Posterior vena cava (tissue), 2 donors: Measurements from ENCODE around the gene DOCK3. TPM values are rescaled to one million over a fixed set of nuclear protein-coding genes. Genes with fewer than 3 reads are reported as not detected.

Source experiments
- DNase-seq: peaks from one replicate; pipeline ENCODE4 v3.0.0-alpha.2; 2020; ENCODE audit warnings: low spot score
- intact Hi-C, 2 donors: fragments of 100-400 bp; cut with DNase I; formaldehyde crosslinking; loops; one replicate each; pipeline versions ENCODE4 v1.14.1 to v1.14.2; 2022 to 2023
- microRNA-seq, 2 donors: library from miRNA; unstranded; fragments of <30 nt; microRNA quantifications; one replicate each; pipeline ENCODE4 v1.2.0, GENCODE V29; 2020 to 2021; ENCODE audit warnings: borderline microRNAs expressed in 2 of 2
- total RNA-seq, 2 donors: library from RNA; stranded (reverse); fragmentation: NEBNext Ultra II Directional; extraction: Animal tissue kit (Norgen Biotek cat#: 25700); gene quantifications; one replicate each; pipeline ENCODE4 v1.2.1, GENCODE V29; 2021
- donor health status: DM: yes; HTN: yes; CAD: no.
- donor health status: DM: yes; HTN: yes; CAD: no.

DOCK3 gene
- total RNA-seq, 2 donors from 2014 or later, result 0.60 to 2.4 TPM

- intact Hi-C loops, result no loop called here
- no peak for DNase-seq
Observed at GRCh38 chr3:51395493-51396213, 720.9 kb downstream of the DOCK3 start.

DNA sequence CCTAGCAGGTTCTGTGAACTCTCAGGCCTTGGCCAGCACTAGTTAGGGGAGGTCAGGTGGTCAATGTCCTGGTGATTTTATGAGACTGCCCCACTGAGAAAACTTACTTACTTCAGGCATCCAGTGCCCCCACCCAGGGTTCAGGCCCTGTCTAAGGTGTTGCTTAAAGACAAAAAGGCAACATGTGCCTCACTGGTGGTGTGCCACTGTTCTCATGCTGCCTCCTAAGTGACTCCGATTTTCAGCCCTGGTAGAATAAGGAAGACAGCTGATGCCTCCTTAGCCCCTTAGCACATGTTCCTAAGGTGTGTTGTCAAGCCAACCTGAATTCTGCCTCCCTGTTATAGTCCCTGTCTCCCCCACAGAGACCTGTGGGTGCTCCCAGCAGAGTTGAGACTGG lies 721.7 kb downstream of the DOCK3 start:
- DNase-seq, result no peak
- intact Hi-C loops, result no loop called here

DNA sequence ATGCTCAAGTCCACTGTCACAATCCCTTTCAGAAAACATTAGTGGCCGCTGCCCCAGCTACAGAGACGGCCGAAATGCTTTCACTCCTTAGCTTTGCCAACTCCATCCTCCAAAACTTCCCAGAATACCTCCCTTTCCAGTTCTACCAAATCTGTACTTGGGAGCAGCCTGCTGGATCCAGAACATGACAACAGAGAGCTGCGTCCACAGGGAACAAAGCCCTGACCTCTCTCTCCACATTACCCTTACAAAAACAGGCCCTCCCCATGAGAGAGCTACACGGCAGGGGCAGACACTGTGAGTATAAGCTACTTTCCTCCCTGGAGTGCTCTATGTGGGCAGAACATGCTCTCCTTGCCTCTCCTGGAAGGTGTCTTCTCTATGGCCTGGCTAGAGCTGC lies 722.7 kb downstream of the DOCK3 start:
- intact Hi-C loops, result no loop called here
- DNase-seq, result no peak

DNA sequence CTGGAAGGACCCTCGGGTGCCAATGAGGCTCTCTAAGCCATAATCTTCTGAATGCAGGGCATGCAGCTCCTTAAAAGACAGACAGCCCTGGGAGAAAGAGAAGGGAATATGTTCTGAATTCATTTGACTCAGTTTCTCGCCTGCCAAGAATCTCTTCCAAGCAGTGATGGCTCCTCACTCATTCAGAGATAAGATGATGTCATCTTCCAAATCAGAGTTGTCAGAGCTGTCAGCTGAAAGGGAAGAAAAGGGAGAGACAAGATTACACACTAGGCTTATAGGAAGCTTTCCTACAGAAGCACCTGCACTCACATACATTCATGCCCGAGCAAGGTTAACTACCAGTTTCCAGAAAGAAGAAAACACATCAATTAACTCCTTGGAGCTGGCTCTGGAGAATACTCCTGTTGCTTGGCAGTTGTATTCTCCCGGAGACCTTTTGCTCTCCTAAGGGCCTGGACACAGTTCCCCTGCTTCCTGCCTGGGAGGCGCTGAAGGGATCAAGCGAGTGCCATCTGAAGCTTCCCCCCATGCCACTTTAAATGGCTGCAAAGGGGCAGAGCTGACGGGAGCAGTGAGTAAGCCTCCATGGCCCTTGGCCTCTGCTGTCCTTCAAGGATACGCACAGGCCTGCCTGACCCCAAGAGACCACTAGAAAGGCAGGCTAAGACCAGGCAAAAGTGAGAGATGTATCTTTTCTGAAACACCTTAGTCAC lies 724.0 kb downstream of the DOCK3 start:
- intact Hi-C loops, result no loop called here
- no peak for DNase-seq

DNA sequence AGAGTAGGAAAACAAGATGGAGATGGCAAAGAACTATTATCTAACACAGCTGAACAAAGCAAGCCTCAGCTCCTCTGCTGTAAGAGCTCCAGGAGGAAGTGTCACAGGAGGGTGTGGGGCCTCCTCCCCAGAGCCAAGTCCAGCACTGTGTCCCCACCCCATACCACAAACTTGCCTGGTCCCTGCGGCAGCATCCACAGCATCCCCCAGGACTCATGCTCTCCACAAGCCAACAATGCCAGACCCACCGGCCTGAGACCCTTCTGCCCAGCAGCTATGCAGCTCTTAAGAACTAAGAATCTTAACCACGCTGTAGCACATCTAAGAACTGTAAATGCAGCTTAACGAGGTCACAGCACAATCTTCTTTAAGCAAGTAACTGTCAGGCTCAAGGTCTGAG lies 725.4 kb downstream of the DOCK3 start:
- intact Hi-C loops, result no loop called here
- no peak for DNase-seq

GRCh38 chr3:51401735-51402134 lies 727.0 kb downstream of the DOCK3 start:
- intact Hi-C loops, result no loop called here
- no peak for DNase-seq

GRCh38 chr3:51403675-51404074 lies 728.9 kb downstream of the DOCK3 start:
- intact Hi-C loops, result no loop called here
- no peak for DNase-seq

GRCh38 chr3:51408021-51408420 lies 733.3 kb downstream of the DOCK3 start:
- intact Hi-C loops, result no loop called here
- DNase-seq, result no peak

GRCh38 chr3:51408813-51409212 lies 734.1 kb downstream of the DOCK3 start:
- intact Hi-C loops, result no loop called here
- no peak for DNase-seq

DNA sequence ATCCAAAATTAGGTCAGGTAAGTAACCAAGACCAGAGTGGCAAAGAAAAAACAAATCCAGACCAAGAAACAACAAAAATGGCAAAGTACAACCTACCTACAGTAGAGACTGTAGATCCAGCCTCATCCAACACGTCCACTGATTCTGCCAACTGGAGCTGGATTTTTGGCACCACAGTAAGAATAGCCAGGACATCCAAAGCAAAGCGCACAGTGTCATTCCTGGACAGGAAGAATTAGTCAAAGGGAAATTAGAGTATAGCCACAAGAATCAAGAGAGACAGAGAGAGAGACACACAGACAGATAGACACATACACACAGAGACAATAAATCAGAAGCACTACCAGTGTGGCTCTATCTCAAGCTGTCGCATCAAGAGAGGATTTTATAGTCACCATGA lies 747.5 kb downstream of the DOCK3 start:
- no peak for DNase-seq
- intact Hi-C loops, result no loop called here

DNA sequence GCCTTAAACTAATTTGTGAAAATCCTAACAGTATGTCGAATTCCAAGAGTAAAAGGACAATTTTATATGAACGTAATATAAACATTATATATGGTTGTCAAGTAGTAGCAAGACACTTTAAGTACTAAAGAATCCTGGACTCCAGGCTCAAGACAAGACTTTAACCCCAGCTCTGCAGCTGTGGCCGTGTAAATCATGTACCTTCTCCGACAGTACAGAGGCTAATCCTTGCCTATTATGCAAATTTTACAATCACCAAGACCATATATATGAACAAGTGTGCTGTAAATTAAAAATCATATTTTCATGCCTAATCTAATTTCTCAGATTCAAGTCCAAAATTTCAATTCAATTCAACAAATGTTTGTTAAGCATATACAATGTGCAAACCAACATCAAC lies 752.2 kb downstream of the DOCK3 start:
- DNase-seq, result no peak
- intact Hi-C loops, result no loop called here

DNA sequence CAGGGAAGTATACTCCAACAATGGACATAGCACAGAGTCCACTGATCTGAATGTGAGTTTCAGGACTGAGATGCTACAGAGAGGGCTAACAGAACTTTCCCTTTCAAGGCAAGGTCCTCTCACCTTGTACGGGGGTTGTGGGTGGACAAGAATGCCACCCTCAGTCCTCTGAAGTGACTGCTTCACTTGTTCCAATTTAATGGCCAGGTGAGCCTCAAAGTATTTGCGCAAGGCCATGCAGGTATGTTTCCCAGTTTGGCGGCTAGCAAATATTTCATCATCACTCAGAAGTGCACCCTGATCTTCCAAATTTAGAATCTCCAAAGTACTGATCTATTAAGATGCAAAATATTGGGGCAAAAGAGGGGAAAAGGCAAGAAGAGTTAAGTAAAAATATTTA lies 754.4 kb downstream of the DOCK3 start:
- intact Hi-C loops, result no loop called here
- no peak for DNase-seq

Small RNAs within 50 kb of the gene (microRNA-seq; reads per million reads assigned to microRNA genes)
- 2.6 reads per million in 2 donors for gene MIR4787

Other genes with a start within 250 kb of the DOCK3 start
- gene CACNA2D2, start 171.3 kb upstream of the DOCK3 start, total RNA-seq, result 1 to 10 TPM; 2.0 to 2.6 TPM
- 10 to 100 TPM in 1 of 2 donors, 1 to 10 TPM in 1; 9.8 to 11.4 TPM for gene C3orf18, start 107.2 kb upstream of the DOCK3 start, total RNA-seq
- 10 to 100 TPM; 10.9 to 12.6 TPM for gene HEMK1, start 105.4 kb upstream of the DOCK3 start, total RNA-seq
- gene CISH, start 63.2 kb upstream of the DOCK3 start, total RNA-seq, result 10 to 100 TPM in 1 of 2 donors, 1 to 10 TPM in 1; 8.6 to 12.5 TPM
- gene MAPKAPK3, start 57.8 kb upstream of the DOCK3 start, total RNA-seq, result 10 to 100 TPM; 21.8 to 32.9 TPM